ENCODE results near the gene TMPRSS4. TPM values are rescaled to one million over a fixed set of nuclear protein-coding genes. Genes with fewer than 3 reads are reported as not detected.

The TMPRSS4 gene
- total and polyA plus RNA-seq, 2 experiments from 2014 or later = not detected

- Histone ChIP-seq H3K79me2 (ENCODE audit: insufficient read depth) (no peaks in the 10 kb centered on the region), H3K4me1 (ENCODE audit: insufficient read depth) (no peaks in the 10 kb centered on the region), H3K9me3 (ENCODE audit: low read depth) (no peaks in the 10 kb centered on the region), H3K9ac (no peak overlapping the region), H3K27ac (no peak overlapping the region), H3K36me3 (ENCODE audit: low read depth) (no peaks in the 10 kb centered on the region), H3K27me3 (replicated peaks; ENCODE audit: insufficient read depth) (peaks cover 59% of the 10 kb centered on the region), H3F3A (ENCODE audit: insufficient read depth) (no peaks in the 10 kb centered on the region; the same call in 1 of the 2 replicates), H3K4me2 (ENCODE audit: unreplicated experiment) (no peak overlapping the region), H3K4me3 (no peak overlapping the region), H2AFZ (no peak overlapping the region), H3K9me2 (ENCODE audit: insufficient read depth) (no peaks in the 10 kb centered on the region), H4K20me1 (ENCODE audit: insufficient read depth) (no peaks in the 10 kb centered on the region)
- DNase-seq = no peak
- in situ Hi-C loops (cut with MboI) = no loop called here
- 66 to 69% methylated on average over 3 of the region's 3 CpGs for WGBS, 2 experiments (ENCODE audit: low coverage in 1 of 2, low lambda C conversion rate in 2 of 2, missing lambda C conversion rate in 2 of 2)
- TF ChIP-seq EZH2phosphoT487 (IDR thresholded peaks at IDR 0.05; ENCODE audit: insufficient read depth, low read depth) = no peak
- no peak for TF ChIP-seq EZH2 (IDR thresholded peaks at IDR 0.05; ENCODE audit: insufficient read depth, poor library complexity, severe bottlenecking)
Observed at GRCh38 chr11:118147502-118147901, 70.6 kb downstream of the TMPRSS4 start.

GRCh38 chr11:118148240-118148639, 71.4 kb downstream of the TMPRSS4 start:
- in situ Hi-C loops (cut with MboI) = no loop called here
- Histone ChIP-seq H3F3A (ENCODE audit: insufficient read depth) (no peaks in the 10 kb centered on the region), H3K79me2 (ENCODE audit: insufficient read depth) (no peaks in the 10 kb centered on the region), H3K4me1 (ENCODE audit: insufficient read depth) (no peaks in the 10 kb centered on the region), H2AFZ (no peak overlapping the region), H3K27me3 (replicated peaks; ENCODE audit: insufficient read depth) (peaks cover 54% of the 10 kb centered on the region), H3K4me3 (no peak overlapping the region), H3K9me2 (ENCODE audit: insufficient read depth) (no peaks in the 10 kb centered on the region), H3K9ac (no peak overlapping the region), H3K9me3 (ENCODE audit: low read depth) (no peaks in the 10 kb centered on the region), H3K4me2 (ENCODE audit: unreplicated experiment) (no peak overlapping the region), H3K36me3 (ENCODE audit: low read depth) (no peaks in the 10 kb centered on the region), H4K20me1 (ENCODE audit: insufficient read depth) (no peaks in the 10 kb centered on the region), H3K27ac (no peak overlapping the region)
- TF ChIP-seq EZH2phosphoT487 (IDR thresholded peaks at IDR 0.05; ENCODE audit: insufficient read depth, low read depth) (no peak), EZH2 (IDR thresholded peaks at IDR 0.05; ENCODE audit: insufficient read depth, poor library complexity, severe bottlenecking) (no peak)
- WGBS, 2 experiments (ENCODE audit: low coverage in 1 of 2, low lambda C conversion rate in 2 of 2, missing lambda C conversion rate in 2 of 2) = 53% methylated on average over 8 of the region's 8 CpGs
- DNase-seq = no peak

GRCh38 chr11:118148856-118149255, 72.0 kb downstream of the TMPRSS4 start:
- Histone ChIP-seq H3K79me2 (ENCODE audit: insufficient read depth) (no peaks in the 10 kb centered on the region), H3F3A (ENCODE audit: insufficient read depth) (no peaks in the 10 kb centered on the region), H3K4me2 (ENCODE audit: unreplicated experiment) (no peak overlapping the region), H3K27me3 (replicated peaks; ENCODE audit: insufficient read depth) (peaks cover 54% of the 10 kb centered on the region), H3K9me2 (ENCODE audit: insufficient read depth) (no peaks in the 10 kb centered on the region), H2AFZ (no peak overlapping the region), H3K4me1 (ENCODE audit: insufficient read depth) (no peaks in the 10 kb centered on the region), H3K9me3 (ENCODE audit: low read depth) (no peaks in the 10 kb centered on the region), H4K20me1 (ENCODE audit: insufficient read depth) (no peaks in the 10 kb centered on the region), H3K4me3 (no peak overlapping the region), H3K9ac (no peak overlapping the region), H3K27ac (no peak overlapping the region), H3K36me3 (ENCODE audit: low read depth) (no peaks in the 10 kb centered on the region)
- in situ Hi-C loops (cut with MboI) = no loop called here
- 68 to 81% methylated on average over 2 of the region's 2 CpGs for WGBS, 2 experiments (ENCODE audit: low coverage in 1 of 2, low lambda C conversion rate in 2 of 2, missing lambda C conversion rate in 2 of 2)
- peak; percentile 26 for DNase-seq
- no peak for TF ChIP-seq EZH2phosphoT487 (IDR thresholded peaks at IDR 0.05; ENCODE audit: insufficient read depth, low read depth)
- TF ChIP-seq EZH2 (IDR thresholded peaks at IDR 0.05; ENCODE audit: insufficient read depth, poor library complexity, severe bottlenecking) = no peak

- H3K4me1 ChIP-seq (ENCODE audit: insufficient read depth) = no peaks in the 10 kb centered on the region
- H3K27me3 ChIP-seq (replicated peaks; ENCODE audit: insufficient read depth) = peaks cover 60% of the 10 kb centered on the region
- H4K20me1 ChIP-seq (ENCODE audit: insufficient read depth) = no peaks in the 10 kb centered on the region
- H3K79me2 ChIP-seq (ENCODE audit: insufficient read depth) = no peaks in the 10 kb centered on the region
- H3K4me2 ChIP-seq (ENCODE audit: unreplicated experiment) = no peak overlapping the region
- no peak for DNase-seq
- TF ChIP-seq EZH2phosphoT487 (IDR thresholded peaks at IDR 0.05; ENCODE audit: insufficient read depth, low read depth) = no peak
- TF ChIP-seq EZH2 (IDR thresholded peaks at IDR 0.05; ENCODE audit: insufficient read depth, poor library complexity, severe bottlenecking) = no peak
- H3K27ac ChIP-seq = no peak overlapping the region
- 50 to 53% methylated on average over 1 of the region's 1 CpG for whole genome bisulfite sequencing, 2 experiments (ENCODE audit: low coverage in 1 of 2, low lambda C conversion rate in 2 of 2, missing lambda C conversion rate in 2 of 2)
- H3K9me3 ChIP-seq (ENCODE audit: low read depth) = no peaks in the 10 kb centered on the region
- H3K9me2 ChIP-seq (ENCODE audit: insufficient read depth) = no peaks in the 10 kb centered on the region
- no peak overlapping the region for H3K4me3 ChIP-seq
- H3K9ac ChIP-seq = no peak overlapping the region
- in situ Hi-C loops (cut with MboI) = no loop called here
- no peak overlapping the region for H2AFZ ChIP-seq
- no peaks in the 10 kb centered on the region for H3K36me3 ChIP-seq (ENCODE audit: low read depth)
- no peaks in the 10 kb centered on the region for H3F3A ChIP-seq (ENCODE audit: insufficient read depth)
Observed at GRCh38 chr11:118149493-118149892, 72.6 kb downstream of the TMPRSS4 start.

- peaks cover 76% of the 10 kb centered on the region for H3K27me3 ChIP-seq (replicated peaks; ENCODE audit: insufficient read depth)
- TF ChIP-seq EZH2 (IDR thresholded peaks at IDR 0.05; ENCODE audit: insufficient read depth, poor library complexity, severe bottlenecking) (no peak), EZH2phosphoT487 (IDR thresholded peaks at IDR 0.05; ENCODE audit: insufficient read depth, low read depth) (no peak)
Observed at GRCh38 chr11:118151431-118151830, 74.6 kb downstream of the TMPRSS4 start.

More at GRCh38 chr11:118151431-118151830, 74.6 kb downstream of the TMPRSS4 start:
- Histone ChIP-seq H3K9me2 (ENCODE audit: insufficient read depth) (no peaks in the 10 kb centered on the region), H3K9ac (no peak overlapping the region), H3K4me1 (ENCODE audit: insufficient read depth) (no peaks in the 10 kb centered on the region), H3K79me2 (ENCODE audit: insufficient read depth) (no peaks in the 10 kb centered on the region), H3K36me3 (ENCODE audit: low read depth) (no peaks in the 10 kb centered on the region), H3K4me3 (no peak overlapping the region), H4K20me1 (ENCODE audit: insufficient read depth) (no peaks in the 10 kb centered on the region), H3F3A (ENCODE audit: insufficient read depth) (no peaks in the 10 kb centered on the region), H3K9me3 (ENCODE audit: low read depth) (no peaks in the 10 kb centered on the region), H2AFZ (no peak overlapping the region), H3K27ac (no peak overlapping the region), H3K4me2 (ENCODE audit: unreplicated experiment) (no peak overlapping the region)
- in situ Hi-C loops (cut with MboI) = no loop called here
- 58 to 63% methylated on average over 5 of the region's 5 CpGs for WGBS, 2 experiments (ENCODE audit: low coverage in 1 of 2, low lambda C conversion rate in 2 of 2, missing lambda C conversion rate in 2 of 2)
- no peak for DNase-seq
